Peyer's patch (tissue), 4 donors: ENCODE results near the gene CFHR2.

Experiments used
- POLR2A ChIP-seq, 2 donors: fragments of 450-650 bp; IDR thresholded peaks; one replicate each; pipeline ENCODE4 v1.5.1; 2017; ENCODE audit warnings: antibody characterized with exemption in 2 of 2, mild to moderate bottlenecking in 2 of 2, moderate library complexity in 2 of 2
- TF ChIP-seq, protein P1 (sequence below), 6 experiments: fragments of 450-650 bp in 4 of 6; fragments of 200-600 bp in 2 of 6; sonication (generic) in 1 of 6; IDR thresholded peaks; one replicate each; pipeline ENCODE4 v1.5.1; 2017 to 2019; ENCODE audit warnings: antibody characterized with exemption in 6 of 6, mild to moderate bottlenecking in 3 of 6, moderate library complexity in 1 of 6

DNA sequence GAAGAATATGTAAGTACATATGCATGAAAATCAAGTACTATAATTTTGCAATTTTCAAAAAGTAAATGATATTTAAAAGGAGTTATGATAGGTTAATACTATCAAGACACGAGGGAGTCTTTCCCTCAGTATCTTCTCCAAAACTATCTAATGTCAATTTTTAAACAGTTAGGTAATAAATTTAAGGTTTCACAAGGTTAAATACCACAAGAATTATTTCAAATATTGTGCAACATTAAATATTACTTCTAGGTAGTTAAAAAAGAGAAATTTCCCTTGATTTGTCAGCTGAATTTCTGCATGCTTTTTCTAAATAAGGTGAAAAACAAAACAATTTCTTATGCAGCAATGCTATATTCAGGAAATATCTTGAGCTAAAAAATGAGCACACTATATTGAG lies 37.3 kb downstream of the CFHR2 start:
- TF ChIP-seq, protein P1, sequence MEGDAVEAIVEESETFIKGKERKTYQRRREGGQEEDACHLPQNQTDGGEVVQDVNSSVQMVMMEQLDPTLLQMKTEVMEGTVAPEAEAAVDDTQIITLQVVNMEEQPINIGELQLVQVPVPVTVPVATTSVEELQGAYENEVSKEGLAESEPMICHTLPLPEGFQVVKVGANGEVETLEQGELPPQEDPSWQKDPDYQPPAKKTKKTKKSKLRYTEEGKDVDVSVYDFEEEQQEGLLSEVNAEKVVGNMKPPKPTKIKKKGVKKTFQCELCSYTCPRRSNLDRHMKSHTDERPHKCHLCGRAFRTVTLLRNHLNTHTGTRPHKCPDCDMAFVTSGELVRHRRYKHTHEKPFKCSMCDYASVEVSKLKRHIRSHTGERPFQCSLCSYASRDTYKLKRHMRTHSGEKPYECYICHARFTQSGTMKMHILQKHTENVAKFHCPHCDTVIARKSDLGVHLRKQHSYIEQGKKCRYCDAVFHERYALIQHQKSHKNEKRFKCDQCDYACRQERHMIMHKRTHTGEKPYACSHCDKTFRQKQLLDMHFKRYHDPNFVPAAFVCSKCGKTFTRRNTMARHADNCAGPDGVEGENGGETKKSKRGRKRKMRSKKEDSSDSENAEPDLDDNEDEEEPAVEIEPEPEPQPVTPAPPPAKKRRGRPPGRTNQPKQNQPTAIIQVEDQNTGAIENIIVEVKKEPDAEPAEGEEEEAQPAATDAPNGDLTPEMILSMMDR (IDR thresholded peaks at IDR 0.05) = no peak
- no peak for TF ChIP-seq POLR2A (IDR thresholded peaks at IDR 0.05)
